Lower lobe of right lung (tissue), 2 donors: Measurements from ENCODE around the gene THAP3. TPM values are rescaled to one million over a fixed set of nuclear protein-coding genes. Genes with fewer than 3 reads are reported as not detected.

ENCODE experiments used
- ATAC-seq, 2 donors: fragments of 200-7000 bp; cut with Tn5 transposase; one replicate each; pipeline ENCODE4 v1.9.1; 2020 to 2022; ENCODE audit warnings: mild to moderate bottlenecking in 2 of 2, moderate library complexity in 2 of 2
- DNase-seq: peaks from one replicate; pipeline ENCODE4 v3.0.0-alpha.2; 2020
- H3K27ac ChIP-seq: fragments of 200-600 bp; one replicate; pipeline ENCODE4 v1.8.0; 2022
- H3K27me3 ChIP-seq: fragments of 200-600 bp; one replicate; pipeline ENCODE4 v1.8.0; 2022; ENCODE audit warnings: low read depth
- H3K36me3 ChIP-seq: fragments of 200-600 bp; one replicate; pipeline ENCODE4 v1.8.0; 2022; ENCODE audit warnings: mild to moderate bottlenecking
- H3K4me1 ChIP-seq: fragments of 200-600 bp; one replicate; pipeline ENCODE4 v1.8.0; 2022
- H3K4me3 ChIP-seq: fragments of 200-600 bp; one replicate; pipeline ENCODE4 v1.8.0; 2022; ENCODE audit warnings: mild to moderate bottlenecking
- H3K9me3 ChIP-seq: fragments of 200-600 bp; one replicate; pipeline ENCODE4 v1.8.0; 2022
- intact Hi-C: fragments of 100-400 bp; cut with DNase I; formaldehyde crosslinking; loops from one replicate; pipeline ENCODE4 v1.11.0; 2022
- total RNA-seq: library from RNA; stranded (reverse); fragmentation: NEBNext Ultra II Directional; extraction: Animal tissue kit (Norgen Biotek cat#: 25700); gene quantifications from one replicate; pipeline ENCODE4 v1.2.1, GENCODE V29; 2021
- TF ChIP-seq, protein P1 (sequence below): fragments of 200-600 bp; IDR thresholded peaks from one replicate; pipeline ENCODE4 v1.8.0; 2022; ENCODE audit warnings: antibody characterized with exemption, mild to moderate bottlenecking
- donor health status: DM: no; HTN: yes; CAD: no; lungs with severe emphysema.

THAP3 gene
- total RNA-seq, 1 donor from 2014 or later = 15.7 TPM

DNA sequence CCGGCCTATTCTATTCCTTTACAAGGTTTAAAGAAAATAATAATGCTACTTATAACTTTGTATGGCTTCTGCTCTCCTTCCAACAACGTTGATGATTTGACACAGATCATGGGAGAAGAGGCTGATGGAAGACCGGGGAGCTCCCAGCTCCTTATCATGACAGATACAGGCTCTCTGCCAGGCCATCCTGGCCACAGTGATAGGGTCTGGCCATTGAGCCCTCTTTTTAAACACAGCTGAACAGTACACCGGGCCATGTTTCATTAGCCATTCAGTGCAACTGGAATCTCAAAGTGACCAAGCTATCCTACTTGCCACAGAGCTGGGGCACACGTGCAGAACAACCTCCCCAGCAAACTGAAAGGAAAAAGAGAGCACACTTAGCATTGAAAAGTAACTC is 42.0 kb downstream of the THAP3 start:
- no peak for ATAC-seq
- H3K4me3 ChIP-seq = no peak overlapping the region
- TF ChIP-seq, protein P1, sequence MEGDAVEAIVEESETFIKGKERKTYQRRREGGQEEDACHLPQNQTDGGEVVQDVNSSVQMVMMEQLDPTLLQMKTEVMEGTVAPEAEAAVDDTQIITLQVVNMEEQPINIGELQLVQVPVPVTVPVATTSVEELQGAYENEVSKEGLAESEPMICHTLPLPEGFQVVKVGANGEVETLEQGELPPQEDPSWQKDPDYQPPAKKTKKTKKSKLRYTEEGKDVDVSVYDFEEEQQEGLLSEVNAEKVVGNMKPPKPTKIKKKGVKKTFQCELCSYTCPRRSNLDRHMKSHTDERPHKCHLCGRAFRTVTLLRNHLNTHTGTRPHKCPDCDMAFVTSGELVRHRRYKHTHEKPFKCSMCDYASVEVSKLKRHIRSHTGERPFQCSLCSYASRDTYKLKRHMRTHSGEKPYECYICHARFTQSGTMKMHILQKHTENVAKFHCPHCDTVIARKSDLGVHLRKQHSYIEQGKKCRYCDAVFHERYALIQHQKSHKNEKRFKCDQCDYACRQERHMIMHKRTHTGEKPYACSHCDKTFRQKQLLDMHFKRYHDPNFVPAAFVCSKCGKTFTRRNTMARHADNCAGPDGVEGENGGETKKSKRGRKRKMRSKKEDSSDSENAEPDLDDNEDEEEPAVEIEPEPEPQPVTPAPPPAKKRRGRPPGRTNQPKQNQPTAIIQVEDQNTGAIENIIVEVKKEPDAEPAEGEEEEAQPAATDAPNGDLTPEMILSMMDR = no peak
- no peak for DNase-seq
- intact Hi-C loops = no loop called here
- no peaks in the 10 kb centered on the region for H3K4me1 ChIP-seq
- no peak overlapping the region for H3K27ac ChIP-seq
- H3K27me3 ChIP-seq = no peaks in the 10 kb centered on the region
- peaks cover 31% of the 10 kb centered on the region for H3K36me3 ChIP-seq
- H3K9me3 ChIP-seq = no peaks in the 10 kb centered on the region

DNA sequence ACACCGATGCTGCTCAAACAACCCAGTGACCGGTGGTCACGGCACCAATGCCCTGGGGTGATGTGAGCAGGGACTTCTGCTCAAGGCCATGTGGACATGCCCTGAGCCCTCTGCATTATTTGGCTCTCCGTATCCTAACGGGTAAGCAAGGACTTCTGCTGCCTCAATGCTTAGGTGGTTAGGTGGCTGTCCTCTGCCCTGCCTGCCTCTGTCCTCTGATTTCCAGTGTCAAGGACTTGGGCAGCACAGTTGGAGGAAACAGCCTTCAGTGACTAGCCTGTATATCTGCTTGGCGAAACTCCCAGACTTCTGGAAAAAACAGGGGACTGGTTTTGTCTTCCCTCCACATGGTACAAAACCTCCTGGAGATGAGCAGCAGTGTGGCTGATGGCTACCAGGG is 42.5 kb downstream of the THAP3 start:
- ATAC-seq = no peak
- H3K4me1 ChIP-seq = no peaks in the 10 kb centered on the region
- H3K27ac ChIP-seq = no peak overlapping the region
- intact Hi-C loops = no loop called here
- H3K36me3 ChIP-seq = peaks cover 31% of the 10 kb centered on the region
- DNase-seq = no peak
- H3K4me3 ChIP-seq = no peak overlapping the region
- TF ChIP-seq, protein P1 = no peak
- no peaks in the 10 kb centered on the region for H3K27me3 ChIP-seq
- no peaks in the 10 kb centered on the region for H3K9me3 ChIP-seq

DNA sequence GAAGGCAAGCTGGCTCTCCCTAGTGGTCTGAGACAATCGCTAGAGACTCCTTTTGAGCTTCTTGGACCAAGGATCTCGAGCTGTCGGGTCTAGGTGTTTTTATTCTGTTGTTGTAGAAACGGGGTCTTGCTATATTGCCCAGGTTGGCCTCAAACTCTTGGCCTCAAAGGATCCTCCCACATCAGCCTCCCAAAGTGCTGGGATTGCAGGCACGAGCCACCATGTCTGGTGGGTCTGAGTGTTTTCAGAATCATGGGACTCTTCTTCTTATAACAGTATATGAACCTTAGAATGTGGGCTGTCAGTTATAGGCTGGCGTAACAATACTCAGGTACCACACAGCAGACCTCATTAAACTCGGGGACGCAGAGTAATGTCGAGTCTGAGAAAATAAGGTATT is 43.8 kb downstream of the THAP3 start:
- Histone ChIP-seq H3K36me3 (peaks cover 44% of the 10 kb centered on the region), H3K27ac (no peak overlapping the region), H3K4me1 (no peaks in the 10 kb centered on the region), H3K27me3 (no peaks in the 10 kb centered on the region), H3K4me3 (no peak overlapping the region), H3K9me3 (no peaks in the 10 kb centered on the region)
- DNase-seq (no peak), ATAC-seq (no peak)
- intact Hi-C loops = no loop called here
- TF ChIP-seq, protein P1 = no peak

DNA sequence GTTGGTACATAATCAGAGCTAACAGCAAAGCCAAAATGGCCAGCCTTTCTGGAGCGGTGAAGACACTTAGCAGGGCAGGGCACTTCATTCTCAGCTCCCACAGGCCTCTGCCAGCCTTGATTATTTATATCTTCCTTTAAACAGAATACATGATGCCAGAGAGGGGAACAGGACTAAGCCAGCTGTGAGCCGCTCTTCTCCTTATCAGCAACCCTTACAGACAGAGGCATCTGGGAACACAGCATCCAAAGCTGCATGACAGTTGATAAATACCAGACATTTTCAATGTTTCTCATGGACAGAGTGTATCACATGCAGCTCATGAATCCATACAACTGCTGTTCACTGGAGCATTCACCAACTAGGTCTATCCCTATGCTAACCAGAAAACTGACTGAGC is 47.9 kb downstream of the THAP3 start:
- Histone ChIP-seq H3K4me1 (no peaks in the 10 kb centered on the region), H3K36me3 (peaks cover 55% of the 10 kb centered on the region), H3K27ac (no peak overlapping the region), H3K9me3 (no peaks in the 10 kb centered on the region), H3K4me3 (no peak overlapping the region), H3K27me3 (no peaks in the 10 kb centered on the region)
- intact Hi-C loops = no loop called here
- TF ChIP-seq, protein P1 = no peak
- DNase-seq = no peak
- ATAC-seq = no peak

DNA sequence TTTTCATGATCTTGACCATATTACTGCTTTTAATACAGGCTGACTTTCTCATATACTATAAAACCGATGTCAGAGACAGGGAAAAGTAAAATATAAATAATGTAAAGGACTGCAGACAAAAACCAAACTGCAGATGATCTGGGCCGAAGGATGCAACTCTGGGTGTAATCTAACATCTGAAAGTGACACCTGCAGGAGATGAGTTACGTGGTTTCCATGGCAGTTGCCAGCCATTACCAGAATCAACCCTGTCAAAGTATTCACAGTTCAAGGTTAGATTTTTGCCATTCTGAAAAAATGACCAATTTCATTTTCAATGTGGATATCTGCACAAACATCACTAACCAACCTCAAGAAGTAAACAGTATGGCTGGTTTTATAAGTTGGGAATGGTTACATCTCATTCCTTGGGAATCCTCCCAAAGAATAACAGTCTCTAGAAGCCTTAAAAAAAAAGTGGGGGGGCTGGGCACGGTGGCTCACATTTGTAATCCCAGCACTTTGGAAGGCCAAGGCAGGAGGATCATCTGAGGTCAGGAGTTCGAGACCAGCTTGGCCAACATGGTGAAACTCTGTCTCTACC is 49.2 kb downstream of the THAP3 start:
- no peak overlapping the region for H3K27ac ChIP-seq
- peaks cover 65% of the 10 kb centered on the region for H3K36me3 ChIP-seq
- H3K9me3 ChIP-seq = no peaks in the 10 kb centered on the region
- H3K4me1 ChIP-seq = no peaks in the 10 kb centered on the region
- no peaks in the 10 kb centered on the region for H3K27me3 ChIP-seq
- TF ChIP-seq, protein P1 = no peak
- DNase-seq = no peak
- no peak overlapping the region for H3K4me3 ChIP-seq
- intact Hi-C loops = no loop called here
- ATAC-seq = no peak

DNA sequence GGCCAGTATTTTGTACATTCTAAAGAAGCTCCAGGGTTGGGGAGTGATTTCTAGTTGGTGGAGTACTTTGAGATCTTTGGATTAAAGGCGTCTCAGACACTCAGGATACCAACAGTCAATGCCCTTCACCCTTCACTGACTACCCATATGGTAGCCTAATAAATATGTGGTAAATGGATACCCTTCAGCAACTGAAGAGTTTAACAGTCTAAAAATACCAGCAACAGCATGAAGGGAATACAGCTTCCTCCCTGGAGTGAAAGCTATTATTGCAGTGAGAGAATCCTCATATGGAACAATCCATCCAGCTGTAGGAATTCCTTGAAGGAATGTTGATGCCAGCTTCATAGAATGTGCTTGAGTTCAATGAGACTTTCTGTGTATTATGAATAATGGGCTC is 50.1 kb downstream of the THAP3 start:
- H3K27ac ChIP-seq = no peak overlapping the region
- H3K36me3 ChIP-seq = peaks cover 74% of the 10 kb centered on the region
- TF ChIP-seq, protein P1 = no peak
- H3K27me3 ChIP-seq = no peaks in the 10 kb centered on the region
- ATAC-seq = no peak
- H3K4me3 ChIP-seq = no peak overlapping the region
- H3K9me3 ChIP-seq = no peaks in the 10 kb centered on the region
- no peak for DNase-seq
- intact Hi-C loops = no loop called here
- H3K4me1 ChIP-seq = no peaks in the 10 kb centered on the region
